HEK293T (cell line): ENCODE results near the gene KRT35.
A peak's percentile ranks its signal among the peaks of the same experiment; 100 is the strongest.

Source experiments
- CTCF ChIA-PET: fragments of 350-600 bp; formaldehyde crosslinking; extraction: SDS; loops from one replicate; lab custom pipeline; 2021; ENCODE audit warnings: antibody characterized with exemption, inconsistent platforms; lab: Yijun Ruan, JAX
- POLR2A ChIA-PET: fragments of 350-600 bp; formaldehyde crosslinking; extraction: SDS; loops from one replicate; lab custom pipeline; 2020; ENCODE audit warnings: antibody characterized with exemption, inconsistent platforms; lab: Yijun Ruan, JAX
- DNase-seq: peaks from one replicate; pipeline ENCODE4 v3.0.0; 2012; ENCODE audit warnings: mixed read lengths; ENCODE audit errors: extremely low spot score
- ARNT ChIP-seq: fragments of 450-650 bp; IDR thresholded peaks from 2 replicates; pipeline ENCODE4 v1.6.1; 2017; ENCODE audit warnings: mild to moderate bottlenecking
- BHLHE40 ChIP-seq: fragments of 450-650 bp; IDR thresholded peaks from 2 replicates; pipeline ENCODE4 v1.6.1; 2016; ENCODE audit warnings: mild to moderate bottlenecking, moderate library complexity, borderline replicate concordance
- CTBP1 ChIP-seq: fragments of 450-650 bp; IDR thresholded peaks from 2 replicates; pipeline ENCODE4 v1.6.1; 2016; ENCODE audit warnings: borderline replicate concordance
- ELF4 ChIP-seq: fragments of 450-650 bp; IDR thresholded peaks from 2 replicates; pipeline ENCODE4 v1.6.1; 2017; ENCODE audit warnings: antibody characterized with exemption
- FOXA1 ChIP-seq: fragments of 450-650 bp; IDR thresholded peaks from 2 replicates; pipeline ENCODE4 v1.6.1; 2016; ENCODE audit warnings: mild to moderate bottlenecking
- FOXK2 ChIP-seq: fragments of 450-650 bp; IDR thresholded peaks from 2 replicates; pipeline ENCODE4 v1.6.1; 2016; ENCODE audit warnings: mild to moderate bottlenecking
- FOXM1 ChIP-seq: fragments of 450-650 bp; IDR thresholded peaks from 2 replicates; pipeline ENCODE4 v1.6.1; 2017; ENCODE audit warnings: mild to moderate bottlenecking, borderline replicate concordance
- HDGF ChIP-seq: fragments of 450-650 bp; IDR thresholded peaks from 2 replicates; pipeline ENCODE4 v1.6.1; 2017; ENCODE audit warnings: antibody characterized with exemption, borderline replicate concordance
- L3MBTL2 ChIP-seq: fragments of 450-650 bp; conservative IDR thresholded peaks from 2 replicates; pipeline ENCODE4 v1.6.1; 2016; ENCODE audit warnings: mild to moderate bottlenecking
- LEF1 ChIP-seq: fragments of 450-650 bp; IDR thresholded peaks from 2 replicates; pipeline ENCODE4 v1.6.1; 2017; ENCODE audit warnings: mild to moderate bottlenecking, borderline replicate concordance
- NFRKB ChIP-seq: fragments of 450-650 bp; IDR thresholded peaks from 2 replicates; pipeline ENCODE4 v1.6.1; 2016; ENCODE audit warnings: mild to moderate bottlenecking, moderate library complexity
- SP1 ChIP-seq: fragments of 450-650 bp; IDR thresholded peaks from 2 replicates; pipeline ENCODE4 v1.6.1; 2017
- SUZ12 ChIP-seq: fragments of 450-650 bp; IDR thresholded peaks from 2 replicates; pipeline ENCODE4 v1.6.1; 2016; ENCODE audit warnings: mild to moderate bottlenecking
- TARDBP ChIP-seq: fragments of 450-650 bp; IDR thresholded peaks from 2 replicates; pipeline ENCODE4 v1.6.1; 2016
- ZNF384 ChIP-seq: fragments of 450-650 bp; IDR thresholded peaks from 2 replicates; pipeline ENCODE4 v1.6.1; 2016
- TF ChIP-seq, protein P1 (sequence below): fragments of 450-650 bp; IDR thresholded peaks from 2 replicates; pipeline ENCODE4 v1.6.1; 2016

The KRT35 gene

DNA sequence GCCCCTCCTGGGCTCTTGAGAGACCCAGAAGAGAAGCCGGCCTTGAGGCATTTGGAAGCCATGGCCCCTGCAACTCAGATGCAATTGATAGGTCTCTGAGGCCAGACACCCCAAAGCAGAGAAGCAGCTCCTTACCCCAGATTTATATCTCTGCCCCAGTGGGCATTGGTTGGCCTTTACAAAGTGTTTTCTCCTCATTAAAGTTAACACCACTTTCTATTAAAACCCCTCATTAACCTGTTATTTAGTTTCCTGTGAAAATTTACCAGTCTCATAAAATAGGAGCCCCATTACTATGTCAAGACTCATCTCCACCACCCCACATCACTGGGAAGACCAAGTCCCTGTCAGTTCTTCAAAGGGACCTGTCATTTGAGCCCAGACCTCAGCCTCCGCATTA, at the start of gene KRT35:
Gene KRT35 (minus strand): TSS at position 116 of the 400 bp plus-strand sequence. CDS start 54 bp downstream, at position 62.
- TF ChIP-seq NFRKB = no peak
- no peak for DNase-seq
- POLR2A ChIA-PET = no interaction called here
- CTCF ChIA-PET = no interaction called here

DNA sequence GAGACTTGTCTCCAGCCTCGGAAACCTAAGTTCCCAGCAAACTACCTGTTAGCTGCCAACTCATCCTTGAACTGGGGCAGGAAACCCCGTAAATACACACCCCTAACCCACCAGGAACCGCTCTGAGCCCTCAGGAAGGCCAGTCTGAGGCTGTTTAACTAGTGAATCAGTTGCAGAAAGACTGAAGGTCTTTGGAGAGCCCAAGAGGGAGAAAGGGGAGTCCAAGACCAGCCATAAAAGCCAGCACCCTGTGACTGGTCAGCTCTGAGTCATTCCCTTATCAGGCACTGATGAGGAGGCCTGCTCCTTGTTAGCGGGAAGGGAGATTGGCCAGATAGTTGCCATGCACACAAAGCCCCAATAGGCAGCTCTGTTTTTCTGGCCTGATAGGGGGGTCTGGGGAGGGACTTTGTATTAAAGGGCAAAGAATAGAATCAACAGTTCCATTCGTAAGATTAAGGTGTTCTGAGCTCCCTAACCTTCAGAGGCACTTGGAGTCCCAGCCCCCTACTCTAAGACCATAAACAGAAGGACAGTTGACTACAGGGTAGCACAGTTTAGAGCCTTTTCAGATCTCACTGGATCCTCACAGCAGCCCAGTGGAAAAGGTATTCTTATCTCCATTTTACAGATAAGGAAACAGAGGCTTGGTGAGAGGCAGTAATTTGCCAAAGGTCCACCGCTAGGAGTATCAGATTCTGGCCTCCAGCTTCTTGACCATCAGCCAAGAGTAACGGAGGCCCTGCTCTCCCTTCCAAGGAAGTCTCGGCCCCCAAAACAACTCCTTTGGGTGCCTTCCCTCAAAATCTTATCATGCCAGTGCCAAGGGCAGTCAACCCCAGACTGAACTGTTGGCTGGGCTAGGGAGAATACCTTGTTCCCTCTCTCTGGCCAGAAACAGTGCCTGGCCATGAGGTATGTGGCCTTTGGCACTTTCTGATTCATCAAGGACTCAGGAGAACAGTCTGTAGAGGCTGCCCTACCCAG, 49.4 kb upstream of the KRT35 start:
- CTCF ChIA-PET = interaction anchor here (0.6 to 2.6 kb wide), 4 partner anchors 19 to 136 kb away, joined by 3 to 23 read pairs (median 4); no protein-coding TSS in a partner anchor

DNA sequence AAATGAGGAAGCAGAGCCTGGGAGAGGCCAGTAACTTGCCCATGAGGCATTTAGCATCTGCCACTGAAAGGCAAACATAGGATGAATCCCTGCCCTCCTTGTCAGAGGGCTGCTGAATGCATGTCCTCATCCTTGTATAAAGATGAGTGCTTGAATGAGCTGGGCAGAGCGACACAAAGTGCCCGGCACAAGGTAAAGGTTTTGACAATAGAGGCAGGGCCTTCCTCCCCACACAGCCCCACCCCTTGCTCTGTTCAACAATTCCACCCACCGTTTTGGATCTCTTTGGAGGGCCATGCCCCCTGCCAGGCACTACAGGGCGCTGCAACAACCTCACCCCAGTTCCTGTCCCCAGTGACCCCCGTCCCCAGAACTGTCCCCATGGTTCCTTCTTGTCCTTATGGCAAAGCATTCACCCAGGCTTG, 48.6 kb upstream of the KRT35 start:
- ChIA-PET POLR2A (no interaction called here), CTCF (interaction anchor here (1.1 to 2.6 kb wide), 3 partner anchors 20 to 137 kb away, joined by 3 to 23 read pairs (median 5); no protein-coding TSS in a partner anchor)
- no peak for TF ChIP-seq BHLHE40
- TF ChIP-seq, protein P1, sequence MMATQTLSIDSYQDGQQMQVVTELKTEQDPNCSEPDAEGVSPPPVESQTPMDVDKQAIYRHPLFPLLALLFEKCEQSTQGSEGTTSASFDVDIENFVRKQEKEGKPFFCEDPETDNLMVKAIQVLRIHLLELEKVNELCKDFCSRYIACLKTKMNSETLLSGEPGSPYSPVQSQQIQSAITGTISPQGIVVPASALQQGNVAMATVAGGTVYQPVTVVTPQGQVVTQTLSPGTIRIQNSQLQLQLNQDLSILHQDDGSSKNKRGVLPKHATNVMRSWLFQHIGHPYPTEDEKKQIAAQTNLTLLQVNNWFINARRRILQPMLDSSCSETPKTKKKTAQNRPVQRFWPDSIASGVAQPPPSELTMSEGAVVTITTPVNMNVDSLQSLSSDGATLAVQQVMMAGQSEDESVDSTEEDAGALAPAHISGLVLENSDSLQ = no peak
- no peak for TF ChIP-seq TARDBP
- TF ChIP-seq NFRKB = no peak
- no peak for TF ChIP-seq LEF1
- no peak for TF ChIP-seq CTBP1
- no peak for TF ChIP-seq FOXA1
- no peak for TF ChIP-seq L3MBTL2
- no peak for TF ChIP-seq SUZ12
- no peak for TF ChIP-seq ELF4
- no peak for TF ChIP-seq FOXM1
- TF ChIP-seq FOXK2 = no peak
- no peak for TF ChIP-seq ARNT
- no peak for DNase-seq

More for the DNA sequence above, 49.4 kb upstream of the KRT35 start:
- DNase-seq = peak; percentile 34
- POLR2A ChIA-PET = no interaction called here
- no peak for TF ChIP-seq ARNT
- TF ChIP-seq TARDBP = no peak

DNA sequence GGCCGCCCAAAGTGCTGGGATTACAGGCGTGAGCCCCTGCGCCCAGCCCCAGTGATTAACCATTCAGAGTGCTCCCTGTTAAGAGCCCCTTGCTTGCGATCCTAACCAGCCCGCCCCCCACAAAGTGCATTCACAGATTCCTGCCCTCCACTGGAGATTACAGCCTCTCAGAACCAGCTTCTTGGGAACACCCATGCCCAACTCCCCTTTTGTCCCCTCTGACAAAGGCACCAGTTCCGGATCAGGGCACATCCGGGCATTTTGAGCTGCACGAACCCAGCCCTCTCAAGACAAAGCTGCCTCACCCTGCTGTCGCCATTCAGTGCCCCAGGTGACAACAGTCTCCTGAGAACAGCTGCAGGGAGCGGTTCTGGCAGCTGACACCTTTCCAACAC, 48.0 kb upstream of the KRT35 start:
- ChIA-PET POLR2A (no interaction called here), CTCF (interaction anchor here (2.6 kb wide), 1 partner anchor 20 kb away, joined by 23 read pairs; no protein-coding TSS in a partner anchor)
- no peak for DNase-seq
- TF ChIP-seq, protein P1 = no peak
- TF ChIP-seq HDGF = no peak

DNA sequence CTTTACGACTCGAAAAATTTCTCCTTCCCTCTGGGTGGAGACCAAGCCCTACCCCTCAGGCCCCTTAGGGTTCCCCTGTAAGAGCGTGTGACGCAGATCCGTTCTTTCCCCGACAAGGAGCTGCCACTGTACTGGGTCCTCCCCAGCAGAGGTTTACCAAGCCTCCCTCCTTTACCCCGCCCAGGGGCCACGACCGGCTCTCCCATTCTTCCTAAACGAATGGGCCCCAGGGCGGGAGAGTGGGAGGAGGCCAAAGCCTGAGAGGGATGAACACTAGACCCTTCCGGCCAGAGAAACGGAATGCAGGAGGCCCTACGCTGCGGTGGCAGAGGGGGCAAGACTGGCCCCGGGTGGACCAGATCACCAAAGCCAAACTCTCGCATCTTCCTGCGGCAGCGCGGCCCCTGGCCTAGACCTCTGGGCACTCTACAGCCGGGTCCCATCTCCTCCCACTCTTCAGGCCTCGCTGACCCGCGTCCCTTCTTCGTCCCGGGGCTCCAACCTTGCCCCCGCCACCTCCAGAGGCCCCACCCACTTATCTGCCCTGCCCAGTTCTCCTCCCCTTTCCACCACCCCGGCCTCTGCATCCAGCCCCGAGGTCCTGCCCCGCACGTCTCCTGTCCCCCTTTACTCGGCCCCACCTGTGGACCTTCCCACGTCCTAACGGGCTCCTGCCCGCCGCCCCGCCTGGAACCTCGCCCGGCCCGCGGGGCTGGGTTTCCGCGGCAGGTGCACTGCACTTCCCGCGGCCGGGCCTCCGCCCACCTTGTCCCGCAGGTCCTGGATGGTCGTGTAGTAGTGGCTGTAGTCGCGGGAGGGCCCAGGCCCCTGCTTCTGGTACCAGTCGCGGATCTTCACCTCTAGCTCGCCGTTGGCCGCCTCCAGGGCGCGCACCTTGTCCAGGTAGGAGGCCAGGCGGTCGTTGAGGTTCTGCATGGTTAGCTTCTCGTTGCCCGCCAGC, 46.4 kb upstream of the KRT35 start:
- ChIA-PET POLR2A (no interaction called here), CTCF (no interaction called here)
- no peak for DNase-seq
- TF ChIP-seq LEF1 (no peak), FOXA1 (no peak), FOXK2 (no peak), NFRKB (no peak), HDGF (no peak)

DNA sequence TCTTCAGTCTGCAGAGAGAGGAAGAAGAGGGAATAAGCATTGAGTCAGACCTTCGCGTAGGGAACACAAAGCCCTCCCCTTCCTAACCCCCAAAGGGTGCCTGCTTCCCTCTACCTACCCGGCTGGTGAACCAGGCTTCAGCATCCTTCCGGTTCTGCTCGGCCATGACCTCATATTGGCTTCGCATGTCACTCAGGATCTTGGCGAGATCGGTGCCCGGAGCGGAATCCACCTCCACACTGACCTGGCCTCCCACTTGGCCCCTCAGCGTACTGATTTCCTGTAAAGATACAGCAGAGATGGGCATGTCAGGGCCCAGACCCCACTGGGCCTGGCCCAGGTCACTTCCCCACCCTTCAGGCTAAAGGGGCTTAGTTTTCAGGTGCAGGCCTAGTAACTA, 43.3 kb upstream of the KRT35 start:
- ChIA-PET POLR2A (no interaction called here), CTCF (interaction anchor here (0.8 kb wide), 1 partner anchor 24 kb away, joined by 4 read pairs; no protein-coding TSS in a partner anchor)
- DNase-seq = no peak
- TF ChIP-seq FOXM1 (no peak), ARNT (no peak), FOXK2 (no peak), TARDBP (no peak), L3MBTL2 (no peak), BHLHE40 (no peak), LEF1 (no peak), SP1 (no peak)

DNA sequence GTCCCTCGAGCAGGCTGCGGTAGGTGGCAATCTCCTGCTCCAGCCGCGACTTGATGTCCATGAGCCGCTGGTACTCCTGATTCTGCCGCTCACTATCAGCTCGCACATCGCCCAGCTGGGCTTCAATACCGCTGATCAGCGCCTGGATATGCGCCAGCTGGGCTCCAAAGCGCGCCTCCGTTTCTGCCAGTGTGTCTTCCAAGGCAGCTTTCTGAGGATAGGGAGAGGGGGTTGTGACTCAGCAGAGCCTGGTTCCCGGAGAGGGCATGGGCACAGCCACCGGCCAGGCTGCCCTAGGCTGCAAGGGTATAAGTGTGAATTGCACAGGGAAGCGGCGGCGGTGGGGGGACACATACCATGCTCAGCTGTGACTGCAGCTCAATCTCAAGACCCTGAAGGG, 42.8 kb upstream of the KRT35 start:
- TF ChIP-seq ZNF384 (no peak), L3MBTL2 (no peak), LEF1 (no peak), ELF4 (no peak), FOXA1 (no peak), HDGF (no peak), FOXK2 (no peak), CTBP1 (no peak), TARDBP (no peak), BHLHE40 (no peak), FOXM1 (no peak)
- TF ChIP-seq, protein P1 = no peak
- CTCF ChIA-PET = no interaction called here
- no peak for DNase-seq
- POLR2A ChIA-PET = no interaction called here
